D341Med (cell line): ENCODE results near the gene TNFRSF19.
"Not testable (repeated sequence)": the region's sequence is repeated elsewhere in the genome, so short reads cannot be mapped to it uniquely, and the experiment has no call there.

Experiments used
- DNase-seq: peaks from one replicate; pipeline ENCODE4 v3.0.0; 2012; ENCODE audit warnings: low spot score

The TNFRSF19 gene

GRCh38 chr13:23656637-23657371 lies 86.6 kb downstream of the TNFRSF19 start:
- DNase-seq: no peak

- no peak for DNase-seq
Measured at GRCh38 chr13:23658929-23659541, 88.8 kb downstream of the TNFRSF19 start.

GRCh38 chr13:23660249-23660648 lies 90.0 kb downstream of the TNFRSF19 start:
- DNase-seq: no peak

GRCh38 chr13:23666582-23666981 lies 96.4 kb downstream of the TNFRSF19 start:
- DNase-seq: no peak

- no peak for DNase-seq
Measured at GRCh38 chr13:23667750-23668149, 97.5 kb downstream of the TNFRSF19 start.

GRCh38 chr13:23668562-23668961 lies 98.3 kb downstream of the TNFRSF19 start:
- DNase-seq: no peak

GRCh38 chr13:23670793-23671192 lies 100.6 kb downstream of the TNFRSF19 start:
- DNase-seq: no peak

GRCh38 chr13:23671377-23671776 lies 101.2 kb downstream of the TNFRSF19 start:
- DNase-seq: no peak

GRCh38 chr13:23671897-23672296 lies 101.7 kb downstream of the TNFRSF19 start:
- DNase-seq: no peak

GRCh38 chr13:23672616-23673015 lies 102.4 kb downstream of the TNFRSF19 start:
- DNase-seq: no peak

- DNase-seq: no peak
Measured at GRCh38 chr13:23673354-23673753, 103.1 kb downstream of the TNFRSF19 start.

- DNase-seq: no peak
Measured at GRCh38 chr13:23673867-23674605, 103.8 kb downstream of the TNFRSF19 start.

- no peak for DNase-seq
Measured at GRCh38 chr13:23674795-23675640, 104.8 kb downstream of the TNFRSF19 start.

- DNase-seq: not testable (repeated sequence)
Measured at GRCh38 chr13:23677679-23678288, 107.6 kb downstream of the TNFRSF19 start.

GRCh38 chr13:23678795-23679194 lies 108.6 kb downstream of the TNFRSF19 start:
- no peak for DNase-seq

- DNase-seq: no peak
Measured at GRCh38 chr13:23679220-23679619, 109.0 kb downstream of the TNFRSF19 start.

- DNase-seq: no peak
Measured at GRCh38 chr13:23680845-23681669, 110.8 kb downstream of the TNFRSF19 start.

GRCh38 chr13:23683084-23683483 lies 112.9 kb downstream of the TNFRSF19 start:
- DNase-seq: no peak

GRCh38 chr13:23684647-23685046 lies 114.4 kb downstream of the TNFRSF19 start:
- no peak for DNase-seq

- no peak for DNase-seq
Measured at GRCh38 chr13:23685416-23685815, 115.2 kb downstream of the TNFRSF19 start.

- DNase-seq: no peak
Measured at GRCh38 chr13:23686948-23687347, 116.7 kb downstream of the TNFRSF19 start.
